Stimulated activated CD8-positive, alpha-beta memory T cell treated with anti-CD3 and anti-CD28 coated beads, Interleukin-7, amount 100 ng/mL, for 48 hours (primary cell): Measurements from ENCODE around the gene EPHA4.

Experiments used
- DNase-seq, 2 donors: peaks; one replicate each; pipeline ENCODE4 v3.0.0-alpha.2; 2020; ENCODE audit warnings: low read depth in 1 of 2; ENCODE audit errors: extremely low read depth in 1 of 2

Gene EPHA4

DNA sequence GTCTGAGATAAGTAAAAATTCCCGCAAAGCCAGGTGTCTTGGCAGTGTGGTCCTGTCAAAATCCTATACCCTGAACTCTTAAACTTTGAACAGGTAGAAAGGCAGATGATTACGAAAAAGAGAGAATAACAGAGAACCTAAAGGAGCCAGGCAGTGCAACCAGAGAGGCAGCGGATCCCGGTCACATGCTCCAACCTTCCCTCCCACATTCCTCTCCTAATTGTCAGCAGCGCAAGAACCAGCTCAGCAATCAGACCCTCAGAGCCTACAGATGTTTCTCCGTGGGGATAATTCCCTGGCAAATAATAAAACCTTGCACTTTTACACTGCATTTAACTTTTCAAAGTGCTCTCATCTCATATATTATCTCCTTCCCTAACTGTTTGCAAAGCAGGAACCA lies 124.8 kb downstream of the EPHA4 start:
- no peak for DNase-seq

DNA sequence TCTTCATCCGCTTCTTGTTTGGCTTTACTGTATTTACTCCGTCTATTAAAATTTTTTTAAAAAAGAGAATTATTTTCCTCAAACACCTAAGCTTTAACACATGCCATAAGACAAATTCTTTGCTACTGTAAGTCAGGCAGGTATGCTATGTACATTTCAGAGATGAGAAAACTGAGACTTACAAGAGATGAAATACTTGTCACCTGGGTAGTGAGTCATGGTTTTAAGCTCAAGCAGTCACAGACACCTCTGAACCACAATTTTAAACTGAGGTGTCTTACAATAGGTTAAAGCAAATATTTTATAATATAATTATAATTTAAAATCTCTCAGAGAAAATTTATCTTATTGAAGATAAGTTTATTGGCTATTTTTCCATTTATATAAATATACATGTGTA lies 126.0 kb downstream of the EPHA4 start:
- DNase-seq = no peak

DNA sequence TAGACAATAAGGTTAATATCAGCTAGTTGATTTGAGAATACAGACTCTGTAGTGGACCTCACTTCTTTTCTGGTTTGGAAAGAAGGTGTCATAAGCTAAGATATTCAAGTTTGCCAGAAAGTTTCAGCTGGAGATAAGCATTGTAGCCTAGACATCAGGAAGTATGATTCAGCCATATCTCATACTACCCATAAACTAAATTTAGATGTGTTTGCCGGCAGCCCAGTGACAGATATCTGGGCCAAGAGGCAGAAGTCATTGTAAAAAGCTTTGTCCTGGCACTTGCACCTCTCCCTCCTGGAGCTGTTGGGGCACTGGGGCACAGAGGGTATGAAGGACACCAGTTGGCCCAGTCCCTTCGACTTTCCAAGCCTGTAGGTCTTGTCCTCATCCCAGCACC lies 128.0 kb downstream of the EPHA4 start:
- no peak for DNase-seq

DNA sequence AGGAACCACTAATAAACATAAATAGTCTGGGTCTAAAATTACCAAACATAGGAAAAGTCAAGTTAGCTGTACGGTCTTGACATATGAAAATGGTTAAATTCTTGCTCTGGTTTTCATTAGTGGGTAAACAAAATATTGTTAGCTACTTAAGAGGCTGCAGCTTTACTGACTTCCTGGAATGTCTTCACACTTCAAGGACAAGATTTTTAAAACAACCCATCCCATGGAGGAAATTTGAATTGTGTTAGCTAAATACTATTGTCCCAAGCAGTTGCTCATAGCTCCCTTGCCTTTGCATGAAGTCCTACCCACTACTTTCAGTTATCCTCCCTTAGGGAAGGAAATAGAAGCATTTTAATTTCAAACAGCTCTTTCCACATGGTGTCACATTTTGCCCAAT lies 128.5 kb downstream of the EPHA4 start:
- DNase-seq = no peak

DNA sequence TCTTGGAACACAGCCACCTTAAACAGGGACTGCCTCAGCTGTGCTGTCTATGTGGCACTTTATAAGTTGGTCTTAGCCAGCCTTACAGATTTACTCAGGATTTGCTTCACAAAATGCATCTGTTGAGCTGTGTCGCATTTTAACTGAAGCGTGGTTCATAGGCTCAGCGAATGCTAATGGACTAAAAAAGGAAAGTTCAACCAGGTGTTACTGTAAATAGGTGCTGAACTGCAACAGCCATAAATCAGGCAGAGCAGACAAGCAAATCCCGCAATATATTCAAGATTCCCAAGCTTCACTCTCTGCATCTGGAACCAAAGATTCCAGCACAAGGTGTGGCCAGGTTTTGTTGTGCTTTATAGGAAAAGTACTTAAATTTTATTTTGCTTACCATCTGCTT lies 130.0 kb downstream of the EPHA4 start:
- no peak for DNase-seq

DNA sequence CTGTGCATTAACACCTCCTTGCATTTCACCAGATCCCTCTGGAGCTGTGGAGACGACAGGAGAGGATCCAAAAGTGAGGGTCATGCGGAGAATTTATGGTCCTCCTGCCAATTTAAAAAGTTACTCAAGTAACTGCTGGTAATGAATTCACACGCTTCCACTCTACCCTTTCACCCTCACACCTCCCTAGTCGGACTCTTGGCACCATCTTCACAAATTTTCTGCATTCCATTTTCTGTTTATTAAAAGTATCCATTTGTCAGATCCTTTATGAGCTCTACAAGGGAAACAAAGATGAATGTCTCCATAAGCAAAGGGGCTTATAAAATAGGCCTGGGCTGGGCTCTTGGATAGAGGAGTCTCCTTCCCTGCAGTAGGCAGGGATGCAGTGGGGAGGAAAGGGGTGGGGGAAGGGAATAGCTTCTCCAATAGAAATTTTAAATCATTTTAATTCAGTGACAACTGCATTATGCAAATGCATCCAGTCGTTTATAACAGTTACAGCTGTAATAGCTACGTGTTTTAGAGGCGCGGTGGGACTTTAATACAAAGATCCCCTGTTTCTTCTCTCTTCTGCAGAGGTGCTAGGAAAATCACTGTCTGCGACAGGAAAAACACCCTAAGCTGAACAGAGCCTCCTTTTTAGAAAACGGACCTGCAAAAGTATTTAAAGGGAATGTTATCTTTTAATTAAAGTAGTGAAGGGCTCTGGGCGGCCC lies 132.2 kb downstream of the EPHA4 start:
- DNase-seq = no peak

DNA sequence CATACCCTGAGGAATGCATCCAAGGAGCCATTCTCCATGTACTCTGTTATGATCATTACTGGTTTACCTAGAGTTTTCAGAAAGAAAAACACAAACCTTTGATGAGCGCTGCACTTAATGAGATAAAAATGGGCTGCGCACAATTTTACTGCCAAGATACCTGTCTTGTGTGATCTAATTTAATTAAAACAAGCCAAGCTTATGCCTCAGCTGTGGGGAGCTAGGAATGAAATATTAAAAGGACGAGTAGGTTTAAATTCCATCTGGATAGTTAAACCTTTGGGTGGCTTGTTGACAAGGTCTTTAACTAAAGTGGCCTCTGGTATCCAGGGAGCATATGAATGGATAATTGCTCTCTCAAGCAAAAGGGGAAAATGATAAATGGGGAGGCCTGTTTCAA lies 135.0 kb downstream of the EPHA4 start:
- DNase-seq = no peak

DNA sequence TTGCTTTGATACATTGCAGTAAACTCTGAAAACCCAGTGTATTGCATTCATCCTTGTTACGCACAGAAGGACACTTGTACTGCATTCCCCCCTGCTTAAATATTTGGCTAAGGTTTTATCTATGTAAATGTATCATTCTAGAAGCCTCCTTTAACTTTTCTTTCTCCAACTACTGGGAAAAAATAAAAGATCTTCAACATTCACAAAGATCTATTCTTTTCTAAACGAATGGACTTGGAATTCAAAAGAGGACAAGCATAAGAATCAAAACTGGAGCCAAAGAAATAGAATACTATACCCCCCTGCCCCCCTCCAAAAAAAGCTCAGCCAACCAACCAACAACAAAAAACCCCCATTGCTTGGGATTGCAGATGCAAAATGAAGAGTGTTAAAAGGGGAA lies 136.9 kb downstream of the EPHA4 start:
- no peak for DNase-seq

DNA sequence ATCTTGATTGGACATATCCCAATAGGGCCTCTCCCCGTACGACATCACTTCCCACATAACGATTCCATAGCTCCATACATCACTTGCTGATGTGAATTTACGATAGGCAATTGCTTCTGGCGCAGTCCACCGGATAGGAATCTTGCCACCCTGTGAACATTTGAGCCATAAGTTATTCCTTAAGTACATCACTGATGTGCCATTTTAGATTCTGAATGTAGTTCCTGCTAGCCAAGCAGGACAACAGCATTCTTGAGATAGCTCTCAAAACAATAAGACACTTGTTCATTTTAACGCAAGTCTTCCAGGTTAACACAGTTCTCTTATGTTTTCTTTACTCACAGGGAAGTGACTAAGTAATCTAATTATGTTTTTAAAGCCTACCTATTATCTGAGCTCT lies 138.0 kb downstream of the EPHA4 start:
- no peak for DNase-seq

DNA sequence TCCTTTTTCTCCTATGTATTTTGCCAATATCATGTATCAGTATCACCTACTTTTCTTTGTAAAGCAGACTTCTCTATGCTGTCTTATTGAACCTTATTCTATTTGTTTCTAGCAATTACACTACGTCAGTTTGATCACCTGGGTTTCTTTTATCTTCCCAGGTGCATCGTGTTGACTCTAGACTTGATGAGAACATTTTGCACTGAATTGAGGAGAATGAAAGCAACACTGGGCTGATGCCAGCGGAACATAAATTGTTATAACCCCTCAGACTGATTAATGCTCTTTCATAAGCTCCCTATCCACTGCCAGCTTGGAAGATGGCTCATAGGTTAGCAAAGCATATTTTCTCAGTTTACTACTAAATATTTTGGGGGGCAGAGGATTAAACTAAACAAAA lies 140.6 kb downstream of the EPHA4 start:
- no peak for DNase-seq

DNA sequence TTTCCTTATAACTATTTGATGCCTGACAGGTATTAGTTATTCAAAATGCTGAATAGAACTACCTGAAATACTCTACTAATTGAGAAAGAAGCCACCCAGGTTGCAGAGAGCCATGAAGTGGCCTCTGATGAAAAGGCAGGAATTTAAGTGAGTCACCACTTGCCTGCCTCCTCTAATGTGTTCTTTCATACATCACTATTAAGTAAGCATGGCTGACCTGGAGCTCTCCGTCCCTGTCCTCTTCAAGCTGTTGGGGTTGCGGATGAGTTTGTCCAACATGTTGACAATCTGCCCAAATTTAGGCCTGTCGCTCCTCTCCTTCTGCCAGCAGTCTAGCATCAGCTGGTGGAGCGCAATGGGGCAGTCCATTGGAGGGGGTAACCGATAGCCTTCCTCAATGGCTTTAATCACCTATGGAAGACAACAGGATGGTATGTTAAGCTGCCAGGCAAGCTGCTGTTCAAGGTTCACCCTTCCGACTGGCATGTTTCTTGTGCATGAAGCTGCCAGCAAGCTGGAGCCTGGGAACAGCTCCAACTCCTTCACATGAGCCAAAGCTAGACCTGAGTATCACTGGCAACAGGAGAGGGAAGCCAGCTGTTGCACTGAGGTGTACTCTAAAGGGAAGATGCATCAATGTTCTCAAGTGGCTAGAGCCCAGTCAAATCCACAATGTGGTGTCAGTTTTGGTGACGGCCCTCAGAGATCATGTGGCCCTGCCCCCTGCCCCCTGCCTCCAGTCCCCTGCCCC lies 142.2 kb downstream of the EPHA4 start:
- no peak for DNase-seq

DNA sequence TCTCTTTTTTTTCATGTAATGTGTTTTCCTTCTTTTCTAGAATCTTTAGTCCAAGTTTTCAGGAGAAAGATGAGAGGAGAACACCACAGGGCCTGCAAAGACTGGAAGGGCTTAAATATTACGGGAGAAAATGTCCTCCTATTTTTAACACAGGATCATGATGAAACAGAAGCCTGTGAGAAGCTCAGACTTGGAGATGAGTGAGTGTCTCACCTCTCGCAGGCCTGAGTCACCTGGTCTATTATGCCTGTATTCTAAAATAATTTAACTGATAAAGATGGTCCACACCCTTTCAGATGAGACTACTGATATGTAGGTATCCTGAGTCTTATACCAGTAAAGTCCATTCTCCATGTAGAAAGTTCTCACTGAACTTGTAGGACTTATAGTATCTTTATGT lies 143.2 kb downstream of the EPHA4 start:
- no peak for DNase-seq

DNA sequence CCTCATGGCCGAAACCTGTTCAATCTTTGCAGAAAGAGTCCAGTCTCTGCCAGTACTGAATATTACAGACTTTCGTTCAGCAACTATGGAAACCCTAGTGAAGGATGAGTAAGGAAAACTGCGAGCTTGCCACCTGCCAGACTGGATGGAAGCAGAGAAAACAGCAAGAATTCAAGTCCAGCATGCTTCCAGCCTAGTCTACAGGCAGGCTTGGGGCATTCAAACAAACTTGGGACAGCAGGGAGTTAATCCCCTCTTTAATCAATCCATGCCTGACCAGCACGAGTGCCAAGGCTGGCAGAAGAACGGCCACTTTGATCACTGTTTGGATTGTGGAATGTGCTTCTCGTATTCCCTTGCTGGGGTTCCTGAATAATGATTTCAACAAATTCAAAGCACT lies 145.2 kb downstream of the EPHA4 start:
- no peak for DNase-seq

DNA sequence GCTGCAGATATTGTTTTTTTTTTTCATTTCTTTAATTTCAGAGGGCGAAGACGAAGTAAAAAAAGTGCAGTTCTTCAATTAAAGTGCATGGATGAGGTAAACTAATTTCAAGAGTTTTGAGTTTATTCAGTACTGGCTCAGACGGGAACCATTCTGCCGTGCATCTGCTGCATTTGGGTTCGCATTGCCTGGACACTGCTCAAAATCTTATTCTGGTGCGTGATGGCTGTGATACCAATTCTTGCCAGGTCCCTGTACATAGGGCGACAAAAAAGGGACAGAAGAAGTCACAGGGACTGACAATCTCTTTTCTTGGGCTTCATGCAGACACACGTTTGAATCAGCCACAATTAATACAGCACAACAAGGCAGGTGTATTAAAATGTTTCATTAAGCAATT lies 146.2 kb downstream of the EPHA4 start:
- DNase-seq = no peak

DNA sequence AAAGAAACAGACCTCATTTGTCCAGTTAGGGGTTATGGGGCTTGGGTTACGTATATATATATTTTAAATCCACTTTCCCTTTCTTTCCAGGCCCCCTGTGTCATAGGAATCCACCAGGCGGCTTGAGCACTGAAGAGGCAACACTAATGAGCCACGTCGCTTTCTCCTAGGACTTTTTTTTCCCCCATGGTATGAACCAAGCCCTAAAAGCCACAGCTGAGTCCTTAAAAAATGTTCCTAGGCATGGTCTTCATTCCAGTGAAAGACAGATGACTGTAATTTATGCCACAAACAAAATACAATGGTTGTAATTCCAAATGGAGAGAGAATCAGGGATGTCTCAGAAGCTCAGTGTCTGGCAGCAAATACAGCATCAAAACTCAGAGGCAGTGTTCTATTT lies 146.8 kb downstream of the EPHA4 start:
- DNase-seq = no peak

DNA sequence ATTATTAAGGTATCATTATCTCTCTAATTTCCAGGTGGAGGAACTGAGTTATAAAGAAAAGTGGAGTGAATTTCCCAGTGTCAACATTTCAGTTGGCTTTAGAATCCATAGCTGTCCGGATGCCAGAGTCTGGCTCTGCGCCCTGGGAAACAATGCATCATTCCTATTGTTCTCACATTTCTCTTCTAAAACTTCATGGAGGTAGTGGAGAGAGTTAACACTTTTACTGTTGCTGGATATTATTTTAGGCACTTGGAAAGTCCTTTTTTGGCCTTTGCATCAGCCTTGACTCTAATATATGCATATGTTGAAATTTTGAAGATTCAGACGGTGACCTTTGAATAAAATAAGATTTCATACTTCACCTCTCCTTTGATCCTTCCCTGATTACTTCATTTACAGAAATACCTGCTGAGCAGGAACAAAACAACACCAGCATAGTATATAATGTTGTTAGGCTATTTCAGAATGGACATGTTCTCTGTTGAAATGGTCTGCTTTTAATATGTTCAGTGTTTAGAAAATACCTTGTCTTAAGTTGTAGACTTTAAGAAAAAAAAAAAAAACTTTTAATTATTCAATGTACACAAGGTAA lies 148.8 kb downstream of the EPHA4 start:
- no peak for DNase-seq

DNA sequence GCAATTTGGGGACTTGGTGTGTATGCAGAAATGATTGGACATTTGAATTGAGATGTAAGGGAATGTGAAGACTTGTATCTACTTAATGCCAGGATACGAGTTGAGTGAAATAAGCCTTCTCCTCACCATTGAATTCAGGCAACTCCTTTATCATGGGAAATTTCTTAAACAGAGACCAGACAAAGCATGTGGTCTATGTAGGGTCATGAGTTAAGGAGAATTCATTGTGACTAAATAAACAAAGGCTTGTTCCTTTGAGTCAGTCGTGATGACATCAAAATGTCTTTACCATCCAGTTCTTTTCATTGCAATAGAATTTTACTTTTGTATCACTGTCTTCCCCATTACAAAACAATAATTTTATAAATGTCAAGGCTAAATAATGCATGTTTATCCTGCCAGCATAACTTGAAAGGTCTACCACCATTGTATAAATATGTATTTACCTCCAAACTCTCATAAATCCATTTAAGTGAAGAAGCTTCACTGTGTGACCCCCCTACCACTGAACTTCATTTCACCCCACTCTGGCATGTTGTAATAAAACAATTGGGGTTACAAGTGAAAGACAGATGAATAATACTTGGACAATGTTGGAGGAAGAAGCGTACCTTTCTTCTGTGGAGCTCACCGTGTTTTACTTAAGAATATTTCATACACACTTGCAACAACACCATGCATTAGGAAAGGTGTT lies 149.4 kb downstream of the EPHA4 start:
- no peak for DNase-seq

DNA sequence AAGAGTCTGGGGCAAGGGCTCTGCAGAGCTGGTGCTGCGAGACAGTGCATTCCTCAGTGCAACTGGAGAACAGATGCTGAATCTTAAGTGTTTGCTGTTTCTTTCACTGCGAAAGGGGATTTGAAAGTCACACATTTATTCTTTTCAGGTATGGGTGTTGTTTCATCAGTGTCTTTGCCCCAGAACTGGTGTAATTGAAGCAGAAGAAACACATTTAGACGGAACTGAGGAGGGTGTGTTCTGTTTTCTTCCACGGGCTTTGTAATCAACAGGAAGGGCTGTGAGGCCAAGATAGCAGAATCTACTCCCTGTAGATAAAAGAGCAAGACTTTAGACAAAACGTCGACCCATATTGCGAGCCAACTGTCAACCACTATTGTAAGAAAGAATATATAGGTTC lies 151.9 kb downstream of the EPHA4 start:
- DNase-seq = no peak

DNA sequence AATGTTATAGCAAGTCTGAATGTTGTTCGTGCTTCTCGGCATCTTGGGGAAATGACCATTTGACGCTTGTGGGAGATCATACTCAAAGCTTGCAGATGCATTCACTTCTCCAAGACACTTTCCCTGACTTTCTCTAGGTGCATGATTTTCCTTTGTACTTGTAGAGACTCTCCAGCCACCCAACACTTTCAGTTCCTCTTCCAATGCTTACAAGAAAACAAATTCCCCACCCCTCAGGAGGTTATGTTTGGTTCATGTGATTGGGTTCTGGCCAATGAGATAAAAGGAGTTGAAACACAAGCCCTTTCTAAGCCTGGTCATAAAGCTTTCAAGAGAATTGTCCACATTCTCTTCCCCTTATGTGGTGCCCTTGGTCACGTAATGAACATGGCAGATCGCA lies 156.3 kb downstream of the EPHA4 start:
- no peak for DNase-seq

DNA sequence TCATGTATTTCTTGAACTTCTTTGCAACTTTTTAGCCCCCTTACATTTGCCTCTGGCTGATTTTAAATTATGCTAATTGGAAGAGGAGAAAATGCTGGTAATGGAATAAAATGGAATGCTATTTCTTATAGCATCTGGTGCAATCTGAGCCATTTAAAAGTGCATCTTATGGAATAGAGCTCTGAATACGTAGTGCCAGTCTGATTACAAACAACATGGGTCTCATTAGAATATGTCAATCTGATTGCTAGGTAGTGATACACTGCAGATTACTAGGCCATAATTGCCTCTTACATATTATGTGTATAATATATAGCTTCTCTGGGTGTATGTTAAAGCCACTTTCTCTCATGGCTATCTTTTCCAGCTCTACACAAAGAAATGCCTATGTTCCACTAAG lies 159.1 kb downstream of the EPHA4 start:
- no peak for DNase-seq

DNA sequence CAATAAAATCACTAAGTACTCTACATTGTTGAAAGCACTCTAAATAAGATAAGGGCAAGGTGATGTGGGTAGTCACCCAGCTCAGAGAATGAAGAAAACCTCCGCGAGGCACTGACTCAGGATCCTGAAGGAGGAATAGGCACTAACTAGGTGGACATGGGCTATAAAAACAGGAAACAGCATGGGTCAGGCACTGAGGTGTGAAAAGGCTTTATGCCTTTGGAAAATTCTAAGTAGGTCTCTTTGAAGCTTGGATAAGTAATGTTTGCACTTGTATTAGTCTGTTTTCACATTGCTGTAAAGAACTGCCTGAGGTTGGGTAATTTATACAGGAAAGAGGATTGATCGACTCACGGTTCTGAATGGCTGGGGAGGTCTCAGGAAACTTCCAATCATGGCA lies 161.6 kb downstream of the EPHA4 start:
- DNase-seq = no peak

DNA sequence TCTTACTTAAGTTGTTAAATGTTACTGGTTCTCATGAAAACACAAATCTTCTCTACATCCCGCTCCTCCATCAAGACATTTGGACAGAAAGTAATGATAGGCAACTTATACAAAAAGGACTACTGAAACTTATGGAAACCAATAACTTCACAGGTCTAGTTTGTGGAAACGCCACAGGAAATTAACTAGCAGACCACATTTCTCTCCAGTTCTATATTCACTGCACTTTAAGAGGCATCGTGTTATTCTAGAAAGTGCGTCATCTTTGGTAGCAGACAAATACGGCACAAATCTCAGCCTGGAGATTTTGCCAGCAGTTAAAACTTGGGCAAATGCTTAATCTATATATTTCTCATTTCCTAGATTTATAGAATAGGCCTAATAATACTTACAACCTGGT lies 164.3 kb downstream of the EPHA4 start:
- no peak for DNase-seq
